BE2C (cell line): ENCODE data around the gene TMA7.
"Not testable (repeated sequence)": the region's sequence is repeated elsewhere in the genome, so short reads cannot be mapped to it uniquely, and the experiment has no call there.

Experiments
- DNase-seq: peaks from one replicate; pipeline ENCODE4 v3.0.0-alpha.2; 2020
- H3K27me3 ChIP-seq: fragments of 250-450 bp; sonication (Bioruptor Pico); 2 replicates; pipeline ENCODE4 v1.5.1; 2020; ENCODE audit warnings: mild to moderate bottlenecking
- H3K36me3 ChIP-seq: fragments of 250-450 bp; sonication (Bioruptor Pico); 2 replicates; pipeline ENCODE4 v1.5.1; 2020; ENCODE audit warnings: mild to moderate bottlenecking
- H3K4me1 ChIP-seq: fragments of 250-450 bp; sonication (Bioruptor Pico); 2 replicates; pipeline ENCODE4 v1.5.1; 2020
- H3K4me3 ChIP-seq: 2 replicates; pipeline ENCODE4 v1.5.1; 2011; ENCODE audit warnings: low read depth, low read length
- H3K9me3 ChIP-seq: fragments of 250-450 bp; sonication (Bioruptor Pico); 2 replicates; pipeline ENCODE4 v1.5.1; 2020
- CTCF ChIP-seq: IDR thresholded peaks from 2 replicates; pipeline ENCODE4 v1.5.1; 2012; ENCODE audit warnings: mild to moderate bottlenecking, low read depth, low read length

Gene TMA7

DNA sequence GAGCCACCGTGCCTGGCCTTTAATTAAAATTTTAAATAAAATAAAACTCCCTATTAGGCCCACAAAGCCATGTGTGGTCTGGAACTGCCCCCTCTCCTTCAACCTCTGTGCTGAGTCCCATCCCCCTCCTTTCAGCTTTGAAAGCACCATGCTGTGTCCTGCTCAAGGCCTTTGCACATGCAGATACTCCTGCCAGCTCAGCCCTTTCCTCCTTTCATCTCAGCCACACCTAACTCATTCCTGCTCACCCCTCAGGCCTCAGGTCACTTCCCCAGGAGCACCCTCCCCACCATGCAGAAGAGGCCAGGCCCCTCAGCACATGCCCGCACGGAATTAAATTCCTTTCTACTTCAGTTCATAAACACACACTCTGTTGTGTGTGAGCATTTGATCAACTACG lies 34.6 kb downstream of the TMA7 start:
- Histone ChIP-seq H3K4me1 (no peaks in the 10 kb centered on the region; the same call in 1 of the 2 replicates), H3K36me3 (no peaks in the 10 kb centered on the region), H3K27me3 (no peaks in the 10 kb centered on the region), H3K9me3 (no peaks in the 10 kb centered on the region), H3K4me3 (no peak overlapping the region)
- no peak for DNase-seq
- TF ChIP-seq CTCF, result no peak

- no peak for DNase-seq
- H3K9me3 ChIP-seq, result no peaks in the 10 kb centered on the region
- no peaks in the 10 kb centered on the region; the same call in 1 of the 2 replicates for H3K4me1 ChIP-seq
- TF ChIP-seq CTCF, result no peak
- no peaks in the 10 kb centered on the region for H3K36me3 ChIP-seq
- H3K27me3 ChIP-seq, result no peaks in the 10 kb centered on the region
- no peak overlapping the region for H3K4me3 ChIP-seq
Observed at GRCh38 chr3:48475188-48475587, 35.1 kb downstream of the TMA7 start.

- Histone ChIP-seq H3K36me3 (no peaks in the 10 kb centered on the region), H3K4me3 (no peak overlapping the region), H3K4me1 (no peaks in the 10 kb centered on the region; the same call in 1 of the 2 replicates), H3K9me3 (no peaks in the 10 kb centered on the region), H3K27me3 (no peaks in the 10 kb centered on the region)
- DNase-seq, result no peak
- no peak for TF ChIP-seq CTCF
Observed at GRCh38 chr3:48476426-48477053, 36.5 kb downstream of the TMA7 start.

DNA sequence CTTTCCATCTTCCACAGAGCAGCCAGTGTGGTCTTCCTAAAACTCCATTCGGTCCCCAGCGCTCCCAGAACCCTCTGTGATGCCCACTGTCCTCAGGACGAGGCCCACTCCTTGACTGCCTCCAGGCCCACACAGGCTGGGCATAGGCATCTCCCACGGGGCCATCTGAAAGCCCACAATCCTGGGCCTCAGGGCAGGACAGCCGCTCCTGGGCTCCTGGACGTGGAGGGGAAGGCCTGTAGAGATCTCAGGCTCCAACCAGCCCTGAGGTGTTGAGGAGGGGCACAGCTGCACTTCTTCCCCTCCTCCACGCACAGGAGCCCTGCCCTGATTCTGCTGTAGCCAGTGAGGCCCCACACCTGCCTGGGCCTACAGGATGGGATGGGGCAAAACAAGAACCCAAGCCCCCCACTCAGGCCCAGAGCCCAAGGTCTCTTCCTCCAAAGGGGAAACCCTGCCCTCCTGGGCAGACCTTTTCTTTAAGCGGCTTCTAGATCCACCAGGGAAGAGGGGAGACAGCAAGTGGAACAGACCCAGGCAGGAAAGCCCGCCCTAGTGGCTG lies 38.0 kb downstream of the TMA7 start:
- no peak for TF ChIP-seq CTCF
- Histone ChIP-seq H3K9me3 (no peaks in the 10 kb centered on the region), H3K4me3 (no peak overlapping the region), H3K4me1 (no peaks in the 10 kb centered on the region; the same call in 1 of the 2 replicates), H3K36me3 (no peaks in the 10 kb centered on the region), H3K27me3 (no peaks in the 10 kb centered on the region)
- DNase-seq, result no peak

DNA sequence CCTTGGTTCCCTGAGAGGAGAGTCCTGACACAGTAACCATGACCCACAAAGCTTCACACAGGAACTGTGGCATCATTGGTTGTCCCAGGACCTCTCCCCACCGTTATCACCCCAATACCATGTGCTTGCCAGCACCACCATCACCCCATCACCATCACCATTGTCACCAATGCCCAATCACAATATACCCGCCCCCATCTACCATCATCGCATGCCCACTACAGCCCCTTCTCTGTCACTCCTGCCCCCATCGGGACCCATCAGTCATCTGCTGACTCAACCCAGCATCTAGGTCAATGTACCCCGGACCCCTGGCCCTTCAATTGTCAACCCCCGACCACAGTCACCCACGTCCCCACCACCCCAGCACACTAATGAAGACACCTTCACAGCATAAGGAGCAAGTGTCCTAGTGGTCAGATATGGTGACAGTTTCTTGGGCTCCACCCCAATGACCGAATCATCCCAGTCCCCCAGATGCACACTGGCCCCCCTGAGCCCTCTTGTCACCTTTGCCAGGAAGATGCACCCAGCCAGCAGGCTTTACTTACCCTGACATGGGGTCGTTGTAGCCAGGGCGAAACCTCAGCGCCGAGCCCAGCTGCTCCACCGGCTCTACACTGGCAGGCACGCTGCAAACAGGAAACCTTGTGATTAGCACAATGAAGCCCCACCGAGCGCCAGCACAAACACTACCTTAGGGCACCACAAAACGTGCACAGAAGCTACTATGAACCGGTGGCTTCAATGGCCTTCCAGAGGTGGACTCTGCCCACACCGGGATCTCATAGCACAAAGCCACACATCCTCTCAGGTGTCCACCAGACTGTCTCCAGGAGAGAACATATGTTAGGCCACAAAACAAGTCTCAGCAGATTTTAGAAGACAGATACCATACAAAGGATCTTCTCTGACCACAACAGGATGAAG lies 38.8 kb downstream of the TMA7 start:
- H3K4me1 ChIP-seq, result no peaks in the 10 kb centered on the region
- H3K36me3 ChIP-seq, result no peaks in the 10 kb centered on the region
- no peaks in the 10 kb centered on the region for H3K27me3 ChIP-seq
- DNase-seq, result no peak
- no peak overlapping the region for H3K4me3 ChIP-seq
- H3K9me3 ChIP-seq, result no peaks in the 10 kb centered on the region
- TF ChIP-seq CTCF, result no peak

GRCh38 chr3:48480891-48481290 lies 40.8 kb downstream of the TMA7 start:
- DNase-seq, H3K27me3 ChIP-seq, H3K36me3 ChIP-seq, H3K9me3 ChIP-seq, H3K4me1 ChIP-seq, H3K4me3 ChIP-seq: not testable (repeated sequence)

DNA sequence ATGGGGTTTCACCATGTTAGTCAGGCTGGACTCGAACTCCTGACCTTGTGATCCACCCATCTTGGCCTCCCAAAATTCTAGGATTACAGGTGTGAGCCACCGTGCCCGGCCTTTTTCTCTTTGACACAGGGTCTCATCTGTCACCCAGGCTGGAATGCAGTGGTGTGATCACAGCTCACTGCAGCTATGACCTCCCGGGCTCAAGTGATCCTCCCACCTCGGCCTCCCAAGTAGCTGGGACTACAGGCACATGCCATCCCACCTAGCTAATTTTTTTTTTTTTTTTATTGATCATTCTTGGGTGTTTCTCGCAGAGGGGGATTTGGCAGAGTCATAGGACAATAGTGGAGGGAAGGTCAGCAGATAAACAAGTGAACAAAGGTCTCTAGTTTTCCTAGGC lies 42.8 kb downstream of the TMA7 start:
- not testable (repeated sequence) for H3K27me3 ChIP-seq, H3K36me3 ChIP-seq, DNase-seq, H3K4me3 ChIP-seq, H3K4me1 ChIP-seq, H3K9me3 ChIP-seq
